Stomach smooth muscle (tissue), 2 donors: Measurements from ENCODE around the gene TMPRSS3.

Experiments
- H3K27ac ChIP-seq: one replicate; pipeline ENCODE4 v1.7.0; 2013; ENCODE audit warnings: mild to moderate bottlenecking, low read length, inconsistent platforms
- H3K27me3 ChIP-seq, 2 donors: one replicate each; pipeline ENCODE4 v1.7.0; 2013; ENCODE audit warnings: low read length in 2 of 2; ENCODE audit not compliant: insufficient read depth in 2 of 2, control insufficient read depth in 1 of 2
- H3K36me3 ChIP-seq, 2 donors: one replicate each; pipeline ENCODE4 v1.7.0; 2013; ENCODE audit warnings: low read length in 2 of 2; ENCODE audit not compliant: control insufficient read depth in 2 of 2, insufficient read depth in 2 of 2
- H3K4me1 ChIP-seq: one replicate; pipeline ENCODE4 v1.7.0; 2013; ENCODE audit warnings: low read length; ENCODE audit not compliant: control insufficient read depth, insufficient read depth
- H3K4me3 ChIP-seq, 2 donors: one replicate each; pipeline ENCODE4 v1.7.0; 2013; ENCODE audit warnings: low read length in 2 of 2
- H3K9ac ChIP-seq, 2 donors: one replicate each; pipeline ENCODE4 v1.7.0; 2013; ENCODE audit warnings: low read length in 2 of 2, mild to moderate bottlenecking in 1 of 2
- H3K9me3 ChIP-seq, 2 donors: one replicate each; pipeline ENCODE4 v1.7.0; 2013; ENCODE audit warnings: low read length in 2 of 2; ENCODE audit not compliant: control insufficient read depth in 2 of 2
- donor health status: healthy.
- donor health status: Pancreatic carcinoma.

TMPRSS3 gene

DNA sequence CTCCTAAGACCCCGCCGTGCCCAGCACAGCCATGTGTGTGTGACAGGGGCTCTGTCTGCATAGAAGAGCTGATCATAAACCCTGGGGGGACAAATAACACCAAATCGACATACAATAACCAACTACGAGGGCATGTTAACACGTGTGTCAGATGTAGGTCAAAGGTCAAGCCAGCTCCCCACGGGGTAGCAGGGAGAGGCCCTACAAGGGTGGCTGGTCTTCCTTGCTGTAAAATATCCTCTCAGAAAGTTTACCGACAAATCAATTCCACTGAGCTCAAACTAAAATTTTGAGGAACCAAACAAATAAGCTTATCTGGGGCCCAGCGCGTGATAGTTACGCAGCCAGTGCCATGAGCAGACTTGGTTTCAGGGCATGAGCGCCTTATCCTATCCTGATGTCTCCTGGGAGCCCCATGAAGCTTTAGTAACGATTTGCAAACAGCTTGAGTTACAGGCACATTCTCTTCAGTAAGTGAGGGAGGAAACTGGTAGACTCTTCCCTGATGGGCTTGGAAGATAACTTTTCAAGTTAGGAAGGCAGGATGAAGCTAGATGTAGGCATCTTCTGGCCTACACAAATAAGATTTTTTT is 2.7 kb upstream of the TMPRSS3 start:
- no peak overlapping the region for H3K9ac ChIP-seq
- no peaks in the 10 kb centered on the region for H3K36me3 ChIP-seq
- no peak overlapping the region for H3K4me3 ChIP-seq

DNA sequence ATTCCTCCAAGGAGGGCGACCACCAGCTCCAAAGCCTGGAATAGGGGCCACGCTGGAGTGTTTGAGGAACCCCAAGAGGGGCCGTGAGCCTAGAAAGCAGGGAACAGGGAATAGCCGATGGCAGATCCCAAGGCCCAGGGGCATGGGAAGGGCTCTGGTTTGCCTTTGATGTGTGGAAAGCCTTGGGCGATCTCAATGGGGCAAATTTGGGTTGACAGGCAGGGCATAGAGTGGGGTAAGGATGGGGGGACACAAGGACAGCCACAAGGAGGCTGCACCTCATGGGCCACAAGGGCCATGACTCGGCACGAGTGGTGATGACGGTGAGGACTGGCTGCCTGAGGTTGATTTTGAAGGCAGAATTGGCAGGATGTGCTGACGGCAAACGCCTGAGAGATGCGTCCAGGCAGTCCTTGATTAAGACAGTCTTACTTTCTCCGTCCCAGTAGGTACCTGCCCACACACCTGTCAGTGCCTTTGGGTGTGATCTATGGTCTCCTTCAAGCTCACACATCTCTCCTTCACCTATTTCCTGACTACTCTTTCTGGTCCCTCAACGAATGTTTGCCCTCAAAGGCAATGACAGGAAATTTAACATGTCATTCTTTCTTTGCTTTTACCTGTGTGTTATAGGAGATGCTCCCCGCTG is 2.0 kb upstream of the TMPRSS3 start:
- H3K27ac ChIP-seq = no peak overlapping the region
- no peak overlapping the region for H3K9ac ChIP-seq
- H3K4me3 ChIP-seq = no peak overlapping the region
- H3K4me1 ChIP-seq = no peaks in the 10 kb centered on the region
- peaks cover 0 to 6% of the 10 kb centered on the region in 2 donors for H3K27me3 ChIP-seq
- no peaks in the 10 kb centered on the region for H3K36me3 ChIP-seq
- H3K9me3 ChIP-seq = peaks cover 4% of the 10 kb centered on the region in 2 donors

More for the DNA sequence above, 2.7 kb upstream of the TMPRSS3 start:
- Histone ChIP-seq H3K27me3 (peaks cover 0 to 6% of the 10 kb centered on the region in 2 donors), H3K27ac (no peak overlapping the region), H3K9me3 (peaks cover 4% of the 10 kb centered on the region in 2 donors), H3K4me1 (no peaks in the 10 kb centered on the region)

GRCh38 chr21:42396799-42397745 is 1.2 kb upstream of the TMPRSS3 start:
- Histone ChIP-seq H3K4me3 (no peak overlapping the region), H3K27me3 (peaks cover 2 to 6% of the 10 kb centered on the region in 2 donors), H3K9me3 (peaks cover 2 to 4% of the 10 kb centered on the region in 2 donors), H3K4me1 (no peaks in the 10 kb centered on the region), H3K27ac (no peak overlapping the region), H3K36me3 (no peaks in the 10 kb centered on the region), H3K9ac (no peak overlapping the region)

DNA sequence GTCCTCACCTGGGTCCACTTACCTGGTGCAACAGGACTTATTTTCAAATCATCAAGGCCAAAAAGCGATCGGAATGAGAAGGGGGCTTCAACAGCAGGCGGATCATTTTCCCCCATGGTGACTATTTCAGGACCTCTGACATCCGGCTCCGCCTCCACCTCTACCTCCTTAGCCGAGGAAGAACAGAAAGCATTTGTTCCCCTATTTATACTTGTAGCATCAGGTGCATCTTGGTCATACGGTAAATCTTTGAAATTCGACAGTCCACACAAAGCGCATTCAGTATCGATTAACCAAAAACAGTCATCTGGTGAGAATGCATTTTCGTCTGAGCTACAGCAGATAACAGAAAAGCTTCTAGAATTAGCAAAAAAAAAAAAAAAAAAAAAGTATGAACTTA is 550 bp downstream of the TMPRSS3 start:
- Histone ChIP-seq H3K27me3 (peaks cover 2 to 14% of the 10 kb centered on the region in 2 donors), H3K4me3 (no peak overlapping the region), H3K9ac (no peak overlapping the region), H3K4me1 (no peaks in the 10 kb centered on the region), H3K27ac (no peak overlapping the region), H3K9me3 (no peaks in the 10 kb centered on the region), H3K36me3 (no peaks in the 10 kb centered on the region)

GRCh38 chr21:42393443-42393950 is 2.4 kb downstream of the TMPRSS3 start:
- H3K36me3 ChIP-seq = no peaks in the 10 kb centered on the region
- no peaks in the 10 kb centered on the region for H3K9me3 ChIP-seq
- H3K9ac ChIP-seq = no peak overlapping the region
- peaks cover 5 to 25% of the 10 kb centered on the region in 2 donors for H3K27me3 ChIP-seq
- no peaks in the 10 kb centered on the region for H3K4me1 ChIP-seq
- no peak overlapping the region for H3K27ac ChIP-seq
- no peak overlapping the region for H3K4me3 ChIP-seq

- Histone ChIP-seq H3K27ac (no peak overlapping the region), H3K4me1 (no peaks in the 10 kb centered on the region), H3K36me3 (no peaks in the 10 kb centered on the region), H3K9ac (no peak overlapping the region), H3K27me3 (peaks cover 5 to 27% of the 10 kb centered on the region in 2 donors), H3K9me3 (no peaks in the 10 kb centered on the region), H3K4me3 (no peak overlapping the region)
Measured at GRCh38 chr21:42392731-42393442, 3.0 kb downstream of the TMPRSS3 start.

- Histone ChIP-seq H3K36me3 (no peaks in the 10 kb centered on the region), H3K9ac (no peak overlapping the region), H3K4me1 (no peaks in the 10 kb centered on the region), H3K27ac (no peak overlapping the region), H3K27me3 (peaks cover 5 to 24% of the 10 kb centered on the region in 2 donors), H3K4me3 (no peak overlapping the region), H3K9me3 (no peaks in the 10 kb centered on the region)
Measured at GRCh38 chr21:42391297-42391696, 4.6 kb downstream of the TMPRSS3 start.

DNA sequence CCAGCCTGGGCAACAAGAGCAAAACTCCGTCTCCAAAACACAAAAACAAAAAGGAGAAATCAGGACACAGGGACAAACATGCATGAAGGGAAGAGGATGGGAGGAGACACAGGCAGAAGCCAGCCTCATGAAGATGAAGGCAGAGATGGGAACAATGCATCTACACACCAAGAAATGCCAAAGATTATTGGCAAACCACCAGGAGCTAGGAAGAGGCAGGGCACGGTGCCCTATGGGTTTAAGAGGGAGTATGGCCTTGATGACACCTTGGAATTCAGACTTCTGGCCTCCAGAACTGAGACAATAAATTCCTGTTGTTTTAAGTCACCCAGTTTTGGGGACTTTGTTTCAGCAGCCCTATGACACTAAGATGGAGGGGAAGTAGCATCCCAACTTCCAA is 5.2 kb downstream of the TMPRSS3 start:
- Histone ChIP-seq H3K27me3 (peaks cover 5 to 24% of the 10 kb centered on the region in 2 donors), H3K9ac (no peak overlapping the region), H3K4me3 (no peak overlapping the region), H3K36me3 (no peaks in the 10 kb centered on the region), H3K4me1 (no peaks in the 10 kb centered on the region), H3K9me3 (no peaks in the 10 kb centered on the region), H3K27ac (no peak overlapping the region)

- H3K27me3 ChIP-seq = peaks cover 5 to 24% of the 10 kb centered on the region in 2 donors
- no peak overlapping the region for H3K9ac ChIP-seq
- no peaks in the 10 kb centered on the region for H3K9me3 ChIP-seq
- no peak overlapping the region for H3K27ac ChIP-seq
- no peaks in the 10 kb centered on the region for H3K4me1 ChIP-seq
- H3K36me3 ChIP-seq = no peaks in the 10 kb centered on the region
- no peak overlapping the region for H3K4me3 ChIP-seq
Measured at GRCh38 chr21:42390193-42390592, 5.7 kb downstream of the TMPRSS3 start.

DNA sequence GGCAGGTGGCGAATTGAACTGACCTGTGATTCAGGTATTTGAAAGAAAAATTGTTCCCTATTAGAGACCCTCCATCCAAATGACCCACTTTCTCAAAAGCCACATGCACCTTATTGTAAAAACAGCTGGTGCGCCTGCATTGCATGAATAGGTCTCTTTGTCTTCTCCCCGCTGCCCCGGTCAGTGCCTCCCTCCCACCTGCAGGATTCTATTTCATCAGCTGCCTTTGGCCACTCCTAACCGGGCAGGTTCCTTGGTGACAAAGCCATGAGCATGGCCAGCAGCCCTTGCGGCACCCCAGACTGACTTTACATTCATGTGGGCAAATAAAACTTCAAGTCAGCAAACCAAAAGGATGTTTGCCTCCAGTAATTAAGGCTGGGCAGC is 6.4 kb downstream of the TMPRSS3 start:
- no peak overlapping the region for H3K4me3 ChIP-seq
- no peak overlapping the region for H3K27ac ChIP-seq

More for the DNA sequence above, 6.4 kb downstream of the TMPRSS3 start:
- Histone ChIP-seq H3K9me3 (no peaks in the 10 kb centered on the region), H3K27me3 (peaks cover 5 to 24% of the 10 kb centered on the region in 2 donors), H3K9ac (no peak overlapping the region), H3K4me1 (no peaks in the 10 kb centered on the region), H3K36me3 (no peaks in the 10 kb centered on the region)
